ENCODE results near the gene IL22RA2.

The IL22RA2 gene

GRCh38 chr6:137167702-137168377 is 5.6 kb downstream of the IL22RA2 start:
- DNase-seq (ENCODE audit: low read depth in 2 of 2, low spot score in 1 of 2) = no peak

GRCh38 chr6:137166247-137167098 is 7.0 kb downstream of the IL22RA2 start:
- DNase-seq (ENCODE audit: low read depth in 2 of 2, low spot score in 1 of 2) = no peak

GRCh38 chr6:137165375-137166246 is 7.8 kb downstream of the IL22RA2 start:
- no peak for DNase-seq (ENCODE audit: low read depth in 2 of 2, low spot score in 1 of 2)

- DNase-seq (ENCODE audit: low read depth in 2 of 2, low spot score in 1 of 2) = no peak
Measured at GRCh38 chr6:137163732-137164318, 9.6 kb downstream of the IL22RA2 start.

- no peak for DNase-seq (ENCODE audit: low read depth in 2 of 2, low spot score in 1 of 2)
Measured at GRCh38 chr6:137162692-137163306, 10.6 kb downstream of the IL22RA2 start.

- no peak for DNase-seq (ENCODE audit: low read depth in 2 of 2, low spot score in 1 of 2)
Measured at GRCh38 chr6:137161949-137162348, 11.5 kb downstream of the IL22RA2 start.

- no peak for DNase-seq (ENCODE audit: low read depth in 2 of 2, low spot score in 1 of 2)
Measured at GRCh38 chr6:137160763-137161162, 12.7 kb downstream of the IL22RA2 start.

- DNase-seq (ENCODE audit: low read depth in 2 of 2, low spot score in 1 of 2) = no peak
Measured at GRCh38 chr6:137159912-137160311, 13.5 kb downstream of the IL22RA2 start.

GRCh38 chr6:137157601-137158000 is 15.8 kb downstream of the IL22RA2 start:
- no peak for DNase-seq (ENCODE audit: low read depth in 2 of 2, low spot score in 1 of 2)

GRCh38 chr6:137156650-137157049 is 16.8 kb downstream of the IL22RA2 start:
- DNase-seq (ENCODE audit: low read depth in 2 of 2, low spot score in 1 of 2) = no peak

- no peak for DNase-seq (ENCODE audit: low read depth in 2 of 2, low spot score in 1 of 2)
Measured at GRCh38 chr6:137155830-137156229, 17.6 kb downstream of the IL22RA2 start.

GRCh38 chr6:137150072-137150471 is 23.4 kb downstream of the IL22RA2 start:
- DNase-seq (ENCODE audit: low read depth in 2 of 2, low spot score in 1 of 2) = no peak

- DNase-seq (ENCODE audit: low read depth in 2 of 2, low spot score in 1 of 2) = no peak
Measured at GRCh38 chr6:137149035-137149393, 24.4 kb downstream of the IL22RA2 start.

GRCh38 chr6:137148306-137149034 is 25.0 kb downstream of the IL22RA2 start:
- DNase-seq (ENCODE audit: low read depth in 2 of 2, low spot score in 1 of 2) = no peak

GRCh38 chr6:137147195-137147594 is 26.2 kb downstream of the IL22RA2 start:
- no peak for DNase-seq (ENCODE audit: low read depth in 2 of 2, low spot score in 1 of 2)

GRCh38 chr6:137146206-137146605 is 27.2 kb downstream of the IL22RA2 start:
- no peak for DNase-seq (ENCODE audit: low read depth in 2 of 2, low spot score in 1 of 2)

- no peak for DNase-seq (ENCODE audit: low read depth in 2 of 2, low spot score in 1 of 2)
Measured at GRCh38 chr6:137145421-137145820, 28.0 kb downstream of the IL22RA2 start.

GRCh38 chr6:137136065-137136464 is 37.4 kb downstream of the IL22RA2 start:
- no peak for DNase-seq (ENCODE audit: low read depth in 2 of 2, low spot score in 1 of 2)

GRCh38 chr6:137134483-137134882 is 39.0 kb downstream of the IL22RA2 start:
- no peak for DNase-seq (ENCODE audit: low read depth in 2 of 2, low spot score in 1 of 2)

GRCh38 chr6:137133122-137133521 is 40.3 kb downstream of the IL22RA2 start:
- no peak for DNase-seq (ENCODE audit: low read depth in 2 of 2, low spot score in 1 of 2)
